Neuron (in vitro differentiated cells): ENCODE data around the gene ACP2.

Source experiments
- H2AFZ ChIP-seq: one replicate; pipeline ENCODE4 v1.6.1; 2013; ENCODE audit warnings: low read depth, mild to moderate bottlenecking, inconsistent platforms, low read length, moderate library complexity
- H3K27me3 ChIP-seq: one replicate; pipeline ENCODE4 v1.6.1; 2013; ENCODE audit warnings: low read length; ENCODE audit not compliant: insufficient read depth
- H3K36me3 ChIP-seq: one replicate; pipeline ENCODE4 v1.6.1; 2013; ENCODE audit warnings: low read length; ENCODE audit not compliant: insufficient read depth
- H3K4me1 ChIP-seq: one replicate; pipeline ENCODE4 v1.6.1; 2013; ENCODE audit warnings: low read length; ENCODE audit not compliant: insufficient read depth
- H3K4me3 ChIP-seq: 2 replicates; pipeline ENCODE4 v1.5.1; 2013; ENCODE audit warnings: mild to moderate bottlenecking, low read length, moderate library complexity
- H3K9me3 ChIP-seq: one replicate; pipeline ENCODE4 v1.6.1; 2013; ENCODE audit warnings: low read length

The ACP2 gene

GRCh38 chr11:47244448-47245350 is 3.9 kb downstream of the ACP2 start:
- Histone ChIP-seq H3K9me3 (no peaks in the 10 kb centered on the region), H3K36me3 (peaks cover 58% of the 10 kb centered on the region), H2AFZ (no peak overlapping the region), H3K27me3 (no peaks in the 10 kb centered on the region), H3K4me1 (peaks cover 17% of the 10 kb centered on the region), H3K4me3 (no peak overlapping the region)

- Histone ChIP-seq H3K4me1 (peaks cover 10% of the 10 kb centered on the region), H3K36me3 (peaks cover 69% of the 10 kb centered on the region), H3K4me3 (no peak overlapping the region), H3K27me3 (no peaks in the 10 kb centered on the region), H2AFZ (no peak overlapping the region), H3K9me3 (no peaks in the 10 kb centered on the region)
Measured at GRCh38 chr11:47243454-47243853, 5.2 kb downstream of the ACP2 start.

DNA sequence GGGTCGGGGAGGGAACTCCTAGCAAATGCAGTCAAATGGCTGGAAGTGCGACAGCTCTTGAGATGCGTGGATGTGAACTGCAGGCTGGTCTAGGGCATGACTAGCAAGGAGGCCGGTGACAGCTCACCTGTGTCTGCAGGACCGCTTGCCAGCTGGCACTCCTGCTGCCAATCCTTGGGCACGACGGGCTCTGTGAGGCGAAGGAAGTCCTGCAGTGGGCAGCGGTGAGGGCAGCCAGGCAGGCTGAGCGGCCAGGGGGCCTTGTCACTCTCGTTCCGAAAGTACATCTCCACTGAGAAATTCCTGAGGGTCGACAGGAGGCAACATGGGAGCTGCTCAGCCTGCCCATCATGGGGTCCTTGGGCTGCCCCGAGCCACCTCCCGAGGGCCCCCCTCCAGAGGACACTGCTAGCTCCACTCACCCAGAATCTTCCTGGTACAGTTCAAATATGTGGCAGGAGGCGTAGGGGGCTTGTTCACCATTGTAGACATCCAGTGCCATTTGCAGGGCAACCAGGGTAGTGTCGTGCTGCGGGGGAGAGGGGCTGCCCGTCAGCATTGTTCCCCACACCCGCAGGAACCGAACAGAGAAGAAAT is 5.9 kb downstream of the ACP2 start:
- Histone ChIP-seq H3K36me3 (peaks cover 74% of the 10 kb centered on the region), H2AFZ (no peak overlapping the region), H3K27me3 (no peaks in the 10 kb centered on the region), H3K9me3 (no peaks in the 10 kb centered on the region), H3K4me3 (no peak overlapping the region), H3K4me1 (peaks cover 5% of the 10 kb centered on the region)

GRCh38 chr11:47241841-47242301 is 6.7 kb downstream of the ACP2 start:
- Histone ChIP-seq H3K4me1 (no peaks in the 10 kb centered on the region), H2AFZ (no peak overlapping the region), H3K36me3 (peaks cover 71% of the 10 kb centered on the region), H3K4me3 (no peak overlapping the region), H3K27me3 (no peaks in the 10 kb centered on the region), H3K9me3 (no peaks in the 10 kb centered on the region)

DNA sequence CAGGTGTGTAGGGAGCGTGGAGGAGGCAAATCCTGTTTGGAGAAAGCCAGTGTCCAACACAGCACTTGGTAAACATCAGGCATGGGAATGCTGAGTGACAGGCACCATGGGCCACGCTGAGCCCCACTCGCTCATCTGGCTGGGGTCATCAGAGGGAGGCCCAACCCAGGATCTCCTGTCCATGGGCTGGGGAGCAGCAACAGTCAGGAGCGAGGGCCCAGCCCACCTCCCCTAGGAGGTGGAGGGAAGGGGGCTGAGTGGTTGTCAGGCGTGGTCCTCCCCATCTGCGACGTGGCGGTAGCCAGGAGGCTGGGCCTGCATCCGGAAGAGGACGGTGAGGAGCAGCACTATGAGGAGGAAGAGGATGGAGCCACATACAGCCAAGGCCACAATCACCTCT is 8.8 kb downstream of the ACP2 start:
- no peaks in the 10 kb centered on the region for H3K4me1 ChIP-seq
- no peaks in the 10 kb centered on the region for H3K27me3 ChIP-seq
- H2AFZ ChIP-seq: no peak overlapping the region
- H3K9me3 ChIP-seq: no peaks in the 10 kb centered on the region
- H3K36me3 ChIP-seq: peaks cover 58% of the 10 kb centered on the region
- H3K4me3 ChIP-seq: no peak overlapping the region

- Histone ChIP-seq H2AFZ (no peak overlapping the region), H3K4me1 (no peaks in the 10 kb centered on the region), H3K27me3 (no peaks in the 10 kb centered on the region), H3K36me3 (peaks cover 28% of the 10 kb centered on the region), H3K9me3 (no peaks in the 10 kb centered on the region), H3K4me3 (no peak overlapping the region)
Measured at GRCh38 chr11:47236482-47236881, 12.1 kb downstream of the ACP2 start.

- H3K9me3 ChIP-seq: no peaks in the 10 kb centered on the region
- H3K36me3 ChIP-seq: peaks cover 21% of the 10 kb centered on the region
- no peaks in the 10 kb centered on the region for H3K27me3 ChIP-seq
- no peak overlapping the region for H3K4me3 ChIP-seq
- no peaks in the 10 kb centered on the region for H3K4me1 ChIP-seq
- H2AFZ ChIP-seq: no peak overlapping the region
Measured at GRCh38 chr11:47235163-47235562, 13.5 kb downstream of the ACP2 start.

DNA sequence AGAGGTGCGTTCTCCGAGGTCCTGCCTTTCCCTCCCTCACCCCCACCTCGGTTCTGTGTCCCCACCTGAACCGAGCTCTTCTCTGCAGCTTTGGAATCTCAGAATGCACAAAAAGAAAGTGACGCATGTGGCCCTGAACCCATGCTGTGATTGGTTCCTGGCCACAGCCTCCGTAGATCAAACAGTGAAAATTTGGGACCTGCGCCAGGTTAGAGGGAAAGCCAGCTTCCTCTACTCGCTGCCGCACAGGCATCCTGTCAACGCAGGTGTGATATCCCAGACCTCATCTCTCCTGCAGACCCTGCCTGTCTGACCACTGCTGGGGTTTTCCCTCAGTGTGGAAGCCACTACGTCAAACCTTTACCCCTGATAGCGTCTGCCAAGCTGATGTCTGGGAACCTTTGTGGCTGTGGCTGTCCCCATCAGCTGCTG is 13.9 kb downstream of the ACP2 start:
- no peak overlapping the region for H3K4me3 ChIP-seq
- H3K9me3 ChIP-seq: no peaks in the 10 kb centered on the region
- no peaks in the 10 kb centered on the region for H3K27me3 ChIP-seq
- no peak overlapping the region for H2AFZ ChIP-seq
- H3K36me3 ChIP-seq: peaks cover 16% of the 10 kb centered on the region
- no peaks in the 10 kb centered on the region for H3K4me1 ChIP-seq

DNA sequence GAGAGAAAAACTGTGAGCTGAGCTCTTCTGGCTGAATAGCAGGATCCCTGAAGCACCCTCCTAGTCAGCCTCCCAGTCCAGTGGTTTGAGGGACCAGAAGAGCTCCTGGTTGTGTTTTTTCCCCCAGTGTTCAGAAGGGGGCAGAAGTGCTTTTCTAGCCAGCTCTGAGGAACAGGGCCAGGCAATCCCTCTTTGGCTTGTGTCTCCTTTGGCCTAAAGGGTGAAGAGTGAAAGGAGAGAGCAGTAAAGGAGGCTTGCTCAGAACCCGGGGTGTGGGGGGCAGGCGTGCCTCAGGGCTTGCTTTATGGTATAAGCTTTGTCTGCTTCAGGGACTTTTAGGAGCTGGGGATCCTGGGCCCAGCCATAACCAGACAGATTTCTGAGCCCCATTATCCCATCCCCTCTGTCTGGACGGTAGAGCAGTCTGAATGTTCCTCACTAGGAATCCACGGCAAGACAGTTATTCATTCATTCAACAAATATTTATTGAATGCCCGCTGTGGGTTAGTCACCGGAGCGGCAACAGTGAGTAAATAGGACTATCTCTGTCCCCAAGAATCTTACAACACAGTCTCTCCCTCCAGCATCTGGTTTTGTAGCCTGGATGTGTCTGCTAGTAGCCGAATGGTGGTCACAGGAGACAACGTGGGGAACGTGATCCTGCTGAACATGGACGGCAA is 14.5 kb downstream of the ACP2 start:
- no peak overlapping the region for H2AFZ ChIP-seq
- H3K4me1 ChIP-seq: no peaks in the 10 kb centered on the region
- no peak overlapping the region for H3K4me3 ChIP-seq
- no peaks in the 10 kb centered on the region for H3K27me3 ChIP-seq
- H3K36me3 ChIP-seq: peaks cover 10% of the 10 kb centered on the region
- H3K9me3 ChIP-seq: no peaks in the 10 kb centered on the region

DNA sequence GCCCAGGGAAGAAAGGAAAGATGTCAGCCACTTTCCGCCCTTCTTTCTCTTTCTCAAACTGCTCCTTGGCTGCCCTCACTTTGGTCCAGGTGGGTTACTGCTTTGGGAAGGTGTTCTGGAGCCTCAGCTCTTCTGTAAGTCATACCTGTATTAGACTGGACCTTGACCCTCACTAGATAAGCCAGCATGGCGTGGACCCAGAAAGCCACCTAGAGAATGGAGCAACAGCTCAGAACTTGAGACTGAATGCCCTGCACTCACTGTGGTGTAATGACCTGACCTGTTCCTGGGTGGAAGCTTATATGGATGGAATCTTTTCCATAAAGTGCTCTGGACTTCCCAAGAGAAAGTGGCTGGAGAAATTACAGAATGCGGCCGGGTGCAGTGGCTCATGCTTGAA is 15.6 kb downstream of the ACP2 start:
- no peak overlapping the region for H3K4me3 ChIP-seq

DNA sequence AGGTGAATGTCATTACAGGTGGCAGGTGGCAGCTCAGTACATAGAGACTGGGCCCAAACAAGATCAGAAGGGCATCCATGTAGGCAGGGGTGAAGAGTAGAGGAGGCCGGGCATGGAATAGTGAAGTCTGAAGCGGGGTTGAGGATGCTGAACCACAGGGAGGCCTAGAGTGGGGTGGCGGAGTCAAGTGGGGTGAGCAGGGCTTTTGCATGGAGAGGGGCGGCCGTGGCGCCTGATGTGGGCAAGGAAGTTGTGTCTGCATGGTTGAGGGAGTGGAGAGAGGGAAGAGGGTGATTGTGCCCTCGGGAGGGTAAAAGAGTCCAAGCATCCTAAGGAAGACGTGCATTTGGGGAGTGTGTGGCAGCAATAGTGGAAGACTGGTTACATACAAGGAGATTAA is 19.5 kb downstream of the ACP2 start:
- H3K9me3 ChIP-seq: no peaks in the 10 kb centered on the region
- peaks cover 4% of the 10 kb centered on the region for H3K36me3 ChIP-seq
- H3K4me3 ChIP-seq: no peak overlapping the region
- no peak overlapping the region for H2AFZ ChIP-seq
- no peaks in the 10 kb centered on the region for H3K27me3 ChIP-seq
- H3K4me1 ChIP-seq: no peaks in the 10 kb centered on the region

More for the DNA sequence above, 15.6 kb downstream of the ACP2 start:
- H3K27me3 ChIP-seq: no peaks in the 10 kb centered on the region
- H3K4me1 ChIP-seq: no peaks in the 10 kb centered on the region
- H2AFZ ChIP-seq: no peak overlapping the region
- H3K36me3 ChIP-seq: peaks cover 4% of the 10 kb centered on the region
- no peaks in the 10 kb centered on the region for H3K9me3 ChIP-seq

GRCh38 chr11:47225552-47226400 is 22.8 kb downstream of the ACP2 start:
- Histone ChIP-seq H3K4me1 (peaks cover 5% of the 10 kb centered on the region), H3K9me3 (no peaks in the 10 kb centered on the region), H3K4me3 (no peak overlapping the region), H3K27me3 (no peaks in the 10 kb centered on the region), H2AFZ (no peak overlapping the region), H3K36me3 (peaks cover 4% of the 10 kb centered on the region)
